H9 (cell line): ENCODE measurements around the gene GLB1L. TPM values are rescaled to one million over a fixed set of nuclear protein-coding genes. Genes with fewer than 3 reads are reported as not detected.
A peak's percentile ranks its signal among the peaks of the same experiment; 100 is the strongest.

Source experiments
- DNase-seq: peaks from one replicate; pipeline ENCODE4 v3.0.0-alpha.2; 2017
- H2AFZ ChIP-seq: one replicate; pipeline ENCODE4 v1.6.1; 2013; ENCODE audit warnings: mild to moderate bottlenecking, low read length, control low read depth, moderate library complexity
- H2AK5ac ChIP-seq: 2 replicates; pipeline ENCODE4 v1.6.1; 2013; ENCODE audit warnings: low read length, control low read depth, mixed read lengths; ENCODE audit not compliant: insufficient read length
- H2BK120ac ChIP-seq: one replicate; pipeline ENCODE4 v1.6.1; 2013; ENCODE audit warnings: low read depth, mild to moderate bottlenecking, low read length, control low read depth, inconsistent platforms; ENCODE audit not compliant: poor library complexity, severe bottlenecking
- H2BK12ac ChIP-seq: 2 replicates; pipeline ENCODE4 v1.6.1; 2013; ENCODE audit warnings: low read length, control low read depth, mixed read lengths, low read depth; ENCODE audit not compliant: insufficient read length
- H2BK15ac ChIP-seq: 2 replicates; pipeline ENCODE4 v1.6.1; 2013; ENCODE audit warnings: low read depth, low read length, control low read depth
- H2BK20ac ChIP-seq: one replicate; pipeline ENCODE4 v1.6.1; 2013; ENCODE audit warnings: low read depth, mild to moderate bottlenecking, low read length, control low read depth, inconsistent platforms; ENCODE audit not compliant: poor library complexity, severe bottlenecking
- H2BK5ac ChIP-seq: 2 replicates; pipeline ENCODE4 v1.6.1; 2013; ENCODE audit warnings: low read length, control low read depth, mixed read lengths; ENCODE audit not compliant: insufficient read length
- H3K14ac ChIP-seq: 2 replicates; pipeline ENCODE4 v1.6.1; 2013; ENCODE audit warnings: low read length, control low read depth; ENCODE audit not compliant: insufficient read depth
- H3K18ac ChIP-seq: 2 replicates; pipeline ENCODE4 v1.6.1; 2013; ENCODE audit warnings: low read depth, mild to moderate bottlenecking, mixed read lengths, low read length, control low read depth; ENCODE audit not compliant: insufficient read length
- H3K23ac ChIP-seq: 2 replicates; pipeline ENCODE4 v1.6.1; 2013; ENCODE audit warnings: low read length, control low read depth, mixed read lengths, low read depth; ENCODE audit not compliant: insufficient read length
- H3K23me2 ChIP-seq: 2 replicates; pipeline ENCODE4 v1.6.1; 2013; ENCODE audit warnings: low read depth, mild to moderate bottlenecking, mixed read lengths, low read length, control low read depth; ENCODE audit not compliant: insufficient read length, poor library complexity, severe bottlenecking
- H3K27ac ChIP-seq: 2 replicates; pipeline ENCODE4 v1.5.1; 2013; ENCODE audit warnings: low read length, control low read depth, mixed read lengths, low read depth; ENCODE audit not compliant: insufficient read length
- H3K27me3 ChIP-seq: 2 replicates; pipeline ENCODE4 v1.6.1; 2013; ENCODE audit warnings: low read length, control low read depth, inconsistent platforms; ENCODE audit not compliant: insufficient read depth
- H3K4ac ChIP-seq: 2 replicates; pipeline ENCODE4 v1.6.1; 2013; ENCODE audit warnings: low read depth, mild to moderate bottlenecking, control low read depth, inconsistent platforms, low read length, moderate library complexity
- H3K4me1 ChIP-seq: 2 replicates; pipeline ENCODE4 v1.6.1; 2013; ENCODE audit warnings: low read length, control low read depth, inconsistent platforms; ENCODE audit not compliant: insufficient read depth
- H3K4me2 ChIP-seq: 2 replicates; pipeline ENCODE4 v1.6.1; 2013; ENCODE audit warnings: low read length, control low read depth, mixed read lengths; ENCODE audit not compliant: insufficient read length, insufficient read depth
- H3K56ac ChIP-seq: 2 replicates; pipeline ENCODE4 v1.6.1; 2013; ENCODE audit warnings: low read depth, mild to moderate bottlenecking, mixed read lengths, low read length, control low read depth; ENCODE audit not compliant: insufficient read length
- H3K79me1 ChIP-seq: 2 replicates; pipeline ENCODE4 v1.6.1; 2013; ENCODE audit warnings: low read depth, mild to moderate bottlenecking, moderate library complexity, low read length, control low read depth, inconsistent platforms; ENCODE audit not compliant: insufficient read depth, poor library complexity, severe bottlenecking
- H3K79me2 ChIP-seq: 2 replicates; pipeline ENCODE4 v1.6.1; 2013; ENCODE audit warnings: low read length, control low read depth, inconsistent platforms; ENCODE audit not compliant: insufficient read depth
- H3K9ac ChIP-seq: 2 replicates; pipeline ENCODE4 v1.6.1; 2013; ENCODE audit warnings: low read length, control low read depth, mixed read lengths; ENCODE audit not compliant: insufficient read length; ENCODE audit errors: extremely low read depth
- H3K9me3 ChIP-seq: one replicate; pipeline ENCODE4 v1.6.1; 2013; ENCODE audit warnings: low read depth, low read length, inconsistent platforms; ENCODE audit not compliant: control insufficient read depth
- H3T11ph ChIP-seq: one replicate; pipeline ENCODE4 v1.6.1; 2013; ENCODE audit warnings: mild to moderate bottlenecking, low read length, control low read depth, inconsistent platforms
- H4K20me1 ChIP-seq: one replicate; pipeline ENCODE4 v1.6.1; 2013; ENCODE audit not compliant: control insufficient read depth, insufficient read length, insufficient read depth
- H4K5ac ChIP-seq: 2 replicates; pipeline ENCODE4 v1.6.1; 2013; ENCODE audit warnings: low read depth, mild to moderate bottlenecking, mixed read lengths, low read length, control low read depth; ENCODE audit not compliant: insufficient read length
- H4K8ac ChIP-seq: replicated peaks from 2 replicates; pipeline ENCODE4 v1.6.1; 2013; ENCODE audit warnings: low read length, control low read depth, mixed read lengths, low read depth; ENCODE audit not compliant: insufficient read length
- H4K91ac ChIP-seq: 2 replicates; pipeline ENCODE4 v1.6.1; 2013; ENCODE audit warnings: low read depth, mild to moderate bottlenecking, moderate library complexity, mixed read lengths, low read length, control low read depth; ENCODE audit not compliant: insufficient read length
- H3K27ac Mint-ChIP-seq, 3 experiments: 2 replicates in 2 of 3; 3 replicates in 1 of 3; pipeline ENCODE4 v1.8.0; 2020 to 2021; ENCODE audit warnings: mixed read lengths in 3 of 3, mild to moderate bottlenecking in 1 of 3, moderate library complexity in 1 of 3
- H3K27me3 Mint-ChIP-seq: 2 replicates; pipeline ENCODE4 v1.8.0; 2021; ENCODE audit warnings: low read depth, mild to moderate bottlenecking, moderate library complexity, mixed read lengths
- H3K36me3 Mint-ChIP-seq, 3 experiments: 2 replicates in 2 of 3; 3 replicates in 1 of 3; pipeline ENCODE4 v1.8.0; 2020 to 2021; ENCODE audit warnings: low read depth in 3 of 3, mixed read lengths in 3 of 3; ENCODE audit not compliant: insufficient read depth in 1 of 3
- H3K4me1 Mint-ChIP-seq, 2 experiments: 2 replicates each; pipeline ENCODE4 v1.8.0; 2020; ENCODE audit warnings: mixed read lengths in 2 of 2
- H3K4me3 Mint-ChIP-seq, 2 experiments: 2 replicates in 1 of 2; 3 replicates in 1 of 2; pipeline ENCODE4 v1.8.0; 2020 to 2021; ENCODE audit warnings: mild to moderate bottlenecking in 2 of 2, mixed read lengths in 2 of 2, moderate library complexity in 1 of 2
- H3K9me3 Mint-ChIP-seq, 2 experiments: 2 replicates in 1 of 2; 3 replicates in 1 of 2; pipeline ENCODE4 v1.8.0; 2020; ENCODE audit warnings: mild to moderate bottlenecking in 2 of 2, mixed read lengths in 2 of 2, moderate library complexity in 1 of 2
- WGBS: extraction: QIAGEN DNeasy Blood & Tissue Kit; methylation state at CpG from one replicate; pipeline ENCODE4 v1.1.7; 2013; ENCODE audit warnings: missing lambda C conversion rate, low lambda C conversion rate, mixed read lengths; ENCODE audit not compliant: insufficient read length; ENCODE audit errors: extremely low coverage; 5-methylcytosine and 5-hydroxymethylcytosine counted together
- total RNA-seq: library from RNA; stranded (reverse); gene quantifications from 2 replicates; pipeline ENCODE4 v1.2.1, GENCODE V29; 2021
- TF ChIP-seq, protein P1 (sequence below): fragments of 200-600 bp; sonication (generic); conservative IDR thresholded peaks from 3 replicates; pipeline ENCODE4 v1.8.0; 2021; ENCODE audit warnings: antibody characterized with exemption, mild to moderate bottlenecking

Gene GLB1L
- total RNA-seq, 1 experiment from 2014 or later = 6.5 TPM

- H3K18ac ChIP-seq = no peak overlapping the region
- H2BK20ac ChIP-seq = no peak overlapping the region
- H3K9ac ChIP-seq = no peak overlapping the region
- no peak overlapping the region for H2BK12ac ChIP-seq
- no peaks in the 10 kb centered on the region for H3K27me3 ChIP-seq
- Mint-ChIP-seq H3K9me3 (no peaks in the 10 kb centered on the region), H3K27me3 (no peaks in the 10 kb centered on the region), H3K4me3 (no peak overlapping the region; a peak in 1 of 5 replicates), H3K4me1 (peaks cover 8 to 13% of the 10 kb centered on the region in 2 experiments), H3K36me3 (peaks cover 4 to 32% (median 17%) of the 10 kb centered on the region in 3 experiments; a peak in 6 of 7 replicates), H3K27ac (peak overlapping the region in 2 of 3 experiments; percentile 35 to 49; a peak in 2 of 7 replicates)
- no peaks in the 10 kb centered on the region; the same call in 1 of the 2 replicates for H3K4me1 ChIP-seq
- H3K56ac ChIP-seq = no peak overlapping the region
- no CpG with 5 or more reads among the region's 12 CpGs for WGBS
- H4K91ac ChIP-seq = no peak overlapping the region
- H3K14ac ChIP-seq = no peak overlapping the region
- no peak overlapping the region for H3K4me2 ChIP-seq
- no peaks in the 10 kb centered on the region for H3K9me3 ChIP-seq
- no peaks in the 10 kb centered on the region for H3K79me1 ChIP-seq
- H3K23me2 ChIP-seq = no peaks in the 10 kb centered on the region
- H2AFZ ChIP-seq = no peak overlapping the region
- no peak overlapping the region for H3K27ac ChIP-seq
- no peak overlapping the region for H2BK15ac ChIP-seq
- no peak overlapping the region for H3K4ac ChIP-seq
- H4K20me1 ChIP-seq = no peaks in the 10 kb centered on the region
- no peaks in the 10 kb centered on the region for H3K79me2 ChIP-seq
- no peak overlapping the region for H2AK5ac ChIP-seq
- no peak overlapping the region for H3T11ph ChIP-seq
- TF ChIP-seq, protein P1, sequence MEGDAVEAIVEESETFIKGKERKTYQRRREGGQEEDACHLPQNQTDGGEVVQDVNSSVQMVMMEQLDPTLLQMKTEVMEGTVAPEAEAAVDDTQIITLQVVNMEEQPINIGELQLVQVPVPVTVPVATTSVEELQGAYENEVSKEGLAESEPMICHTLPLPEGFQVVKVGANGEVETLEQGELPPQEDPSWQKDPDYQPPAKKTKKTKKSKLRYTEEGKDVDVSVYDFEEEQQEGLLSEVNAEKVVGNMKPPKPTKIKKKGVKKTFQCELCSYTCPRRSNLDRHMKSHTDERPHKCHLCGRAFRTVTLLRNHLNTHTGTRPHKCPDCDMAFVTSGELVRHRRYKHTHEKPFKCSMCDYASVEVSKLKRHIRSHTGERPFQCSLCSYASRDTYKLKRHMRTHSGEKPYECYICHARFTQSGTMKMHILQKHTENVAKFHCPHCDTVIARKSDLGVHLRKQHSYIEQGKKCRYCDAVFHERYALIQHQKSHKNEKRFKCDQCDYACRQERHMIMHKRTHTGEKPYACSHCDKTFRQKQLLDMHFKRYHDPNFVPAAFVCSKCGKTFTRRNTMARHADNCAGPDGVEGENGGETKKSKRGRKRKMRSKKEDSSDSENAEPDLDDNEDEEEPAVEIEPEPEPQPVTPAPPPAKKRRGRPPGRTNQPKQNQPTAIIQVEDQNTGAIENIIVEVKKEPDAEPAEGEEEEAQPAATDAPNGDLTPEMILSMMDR = no peak
- H2BK5ac ChIP-seq = no peak overlapping the region
- H4K5ac ChIP-seq = no peak overlapping the region
- H4K8ac ChIP-seq = no peak overlapping the region
- no peak overlapping the region for H3K23ac ChIP-seq
- H2BK120ac ChIP-seq = no peak overlapping the region
- no peak for DNase-seq
Observed at GRCh38 chr2:219285373-219285735, 40.1 kb upstream of the GLB1L start.
